ENCODE results near the gene VDR.
A peak's percentile ranks its signal among the peaks of the same experiment; 100 is the strongest.

VDR gene

GRCh38 chr12:47891356-47891755, 13.4 kb downstream of the VDR start:
- no peak for DNase-seq

GRCh38 chr12:47889040-47889439, 15.8 kb downstream of the VDR start:
- peak; percentile 25 for DNase-seq

- no peak for DNase-seq
These were observed 16.5 kb downstream of the VDR start for GRCh38 chr12:47888153-47888819.

GRCh38 chr12:47887529-47887928, 17.3 kb downstream of the VDR start:
- no peak for DNase-seq

- no peak for DNase-seq
These were observed 18.1 kb downstream of the VDR start for GRCh38 chr12:47886510-47887240.

- DNase-seq, result no peak
These were observed 19.2 kb downstream of the VDR start for GRCh38 chr12:47885566-47885965.

- no peak for DNase-seq
These were observed 19.7 kb downstream of the VDR start for GRCh38 chr12:47885012-47885501.

GRCh38 chr12:47884501-47884900, 20.3 kb downstream of the VDR start:
- no peak for DNase-seq

GRCh38 chr12:47883663-47884195, 21.1 kb downstream of the VDR start:
- DNase-seq, result no peak

- DNase-seq, result no peak
These were observed 21.8 kb downstream of the VDR start for GRCh38 chr12:47882781-47883546.

GRCh38 chr12:47881826-47882427, 22.9 kb downstream of the VDR start:
- peak; percentile 28 for DNase-seq

- DNase-seq, result no peak
These were observed 23.7 kb downstream of the VDR start for GRCh38 chr12:47881051-47881450.

GRCh38 chr12:47878918-47879481, 25.8 kb downstream of the VDR start:
- DNase-seq, result no peak

- DNase-seq, result no peak
These were observed 26.4 kb downstream of the VDR start for GRCh38 chr12:47878293-47878917.

- DNase-seq, result no peak
These were observed 27.7 kb downstream of the VDR start for GRCh38 chr12:47877081-47877480.

GRCh38 chr12:47876440-47876960, 28.3 kb downstream of the VDR start:
- no peak for DNase-seq

GRCh38 chr12:47875746-47876439, 28.9 kb downstream of the VDR start:
- no peak for DNase-seq

GRCh38 chr12:47874316-47874715, 30.5 kb downstream of the VDR start:
- DNase-seq, result no peak

GRCh38 chr12:47870175-47870781, 34.5 kb downstream of the VDR start:
- no peak for DNase-seq

- no peak for DNase-seq
These were observed 36.2 kb downstream of the VDR start for GRCh38 chr12:47868552-47869031.

GRCh38 chr12:47868041-47868440, 36.8 kb downstream of the VDR start:
- no peak for DNase-seq
